ENCODE data around the gene SAMD4A. TPM values are rescaled to one million over a fixed set of nuclear protein-coding genes. Genes with fewer than 3 reads are reported as not detected.

SAMD4A gene
- total RNA-seq, result 13.6 and 31.9 TPM in 2 replicates

GRCh38 chr14:54566410-54567223, at the start of gene SAMD4A:
Gene SAMD4A, plus strand, starts transcription at chr14:54567128. Its CDS starts 789 bp downstream, at chr14:54567917.

Other genes starting within 250 kb of the SAMD4A start
- 9.9 and 82.6 TPM in 2 replicates for gene CDKN3, start 170.1 kb upstream of the SAMD4A start, total RNA-seq
- 196 and 342 TPM in 2 replicates for gene CNIH1, start 125.8 kb upstream of the SAMD4A start, total RNA-seq
- 132 and 144 TPM in 2 replicates for gene GMFB, start 78.1 kb upstream of the SAMD4A start, total RNA-seq
- gene CGRRF1, start 57.2 kb upstream of the SAMD4A start, total RNA-seq, result 15.0 and 25.1 TPM in 2 replicates

All from regular cardiac myocyte (primary cell).